DND-41 (cell line): ENCODE data around the gene RBMXL2.

Source experiments
- CTCF ChIP-seq: IDR thresholded peaks from 2 replicates; pipeline ENCODE4 v1.5.1; 2012; ENCODE audit warnings: borderline replicate concordance, low read length, moderate library complexity, mild to moderate bottlenecking; ENCODE audit not compliant: poor library complexity, severe bottlenecking; ENCODE audit errors: extremely low read depth
- EZH2 ChIP-seq: IDR thresholded peaks from 3 replicates; pipeline ENCODE4 v1.6.1; 2012; ENCODE audit warnings: borderline replicate concordance, low read depth, mild to moderate bottlenecking, moderate library complexity, low read length, inconsistent platforms; ENCODE audit not compliant: severe bottlenecking

DNA sequence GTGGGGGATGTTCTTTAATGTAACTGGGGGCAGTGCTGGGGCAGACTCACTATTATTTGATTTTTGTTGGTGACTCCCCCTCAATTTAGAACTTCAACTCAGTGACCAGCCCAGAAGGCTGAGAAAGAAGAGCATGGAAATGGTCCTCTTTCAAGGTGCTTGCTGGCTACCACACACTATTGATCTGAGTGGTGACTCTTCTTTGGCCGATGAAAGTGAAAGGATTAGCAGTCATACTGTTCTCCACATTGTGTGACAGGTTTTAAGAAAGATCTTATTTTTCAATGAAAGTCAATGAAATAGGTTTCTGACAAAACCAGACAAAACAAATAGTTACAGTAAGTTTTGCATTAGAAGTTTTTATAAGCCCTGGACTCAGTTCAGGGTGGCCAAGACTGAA, 38.6 kb upstream of the RBMXL2 start:
- TF ChIP-seq CTCF (no peak), EZH2 (no peak)
